SK-N-SH treated with all-trans-retinoic acid at 6 μM for 48 hours (cell line): ENCODE measurements around the gene FAM117A.

ENCODE experiments used
- ATAC-seq: fragments of 200-7000 bp; cut with Tn5 transposase; 3 replicates; pipeline ENCODE4 v1.9.1; 2020; ENCODE audit warnings: mild to moderate bottlenecking, moderate library complexity
- ARNTL ChIP-seq: fragments of 450-650 bp; formaldehyde crosslinking; IDR thresholded peaks from 2 replicates; pipeline ENCODE4 v1.5.0; 2020; ENCODE audit warnings: low read depth, mild to moderate bottlenecking, moderate library complexity, borderline replicate concordance
- ESRRG ChIP-seq: fragments of 250-450 bp; sonication (Bioruptor Pico); IDR thresholded peaks from 2 replicates; pipeline ENCODE4 v1.6.1; 2021; ENCODE audit warnings: mild to moderate bottlenecking
- ISL1 ChIP-seq: fragments of 250-450 bp; sonication (Bioruptor Pico); IDR thresholded peaks from 2 replicates; pipeline ENCODE4 v2.1.2; 2022; ENCODE audit warnings: mild to moderate bottlenecking, moderate library complexity
- OSR1 ChIP-seq: fragments of 250-450 bp; sonication (Bioruptor Pico); IDR thresholded peaks from 2 replicates; pipeline ENCODE4 v1.8.0; 2022; ENCODE audit warnings: moderate library complexity, mild to moderate bottlenecking, inconsistent platforms
- PPARA ChIP-seq: fragments of 250-450 bp; sonication (Bioruptor Pico); IDR thresholded peaks from 2 replicates; pipeline ENCODE4 v1.5.0; 2020; ENCODE audit warnings: mild to moderate bottlenecking, borderline replicate concordance
- SNAI2 ChIP-seq: fragments of 250-450 bp; sonication (Bioruptor Pico); IDR thresholded peaks from 2 replicates; pipeline ENCODE4 v1.5.0; 2020; ENCODE audit warnings: mild to moderate bottlenecking, moderate library complexity
- TCF4 ChIP-seq: fragments of 250-450 bp; sonication (Bioruptor Pico); IDR thresholded peaks from 2 replicates; pipeline ENCODE4 v1.8.0; 2021; ENCODE audit warnings: mild to moderate bottlenecking, moderate library complexity, borderline replicate concordance
- TOX ChIP-seq: fragments of 250-450 bp; sonication (Bioruptor Pico); IDR thresholded peaks from 2 replicates; pipeline ENCODE4 v1.8.0; 2021; ENCODE audit warnings: mild to moderate bottlenecking, moderate library complexity, borderline replicate concordance
- ZFP3 ChIP-seq: fragments of 250-450 bp; sonication (Bioruptor Pico); IDR thresholded peaks from 2 replicates; pipeline ENCODE4 v1.5.0; 2020; ENCODE audit warnings: mild to moderate bottlenecking, moderate library complexity
- ZFP30 ChIP-seq: fragments of 450-650 bp; formaldehyde crosslinking; IDR thresholded peaks from 2 replicates; pipeline ENCODE4 v1.5.0; 2022; ENCODE audit warnings: mild to moderate bottlenecking, moderate library complexity
- ZNF70 ChIP-seq: fragments of 450-650 bp; formaldehyde crosslinking; IDR thresholded peaks from 2 replicates; pipeline ENCODE4 v1.5.0; 2020; ENCODE audit warnings: mild to moderate bottlenecking, moderate library complexity
- ZNF8 ChIP-seq: fragments of 450-650 bp; formaldehyde crosslinking; IDR thresholded peaks from 2 replicates; pipeline ENCODE4 v1.5.0; 2020; ENCODE audit warnings: mild to moderate bottlenecking, moderate library complexity
- TF ChIP-seq, protein P1 (sequence below): fragments of 250-450 bp; sonication (Bioruptor Pico); IDR thresholded peaks from 2 replicates; pipeline ENCODE4 v1.8.0; 2020; ENCODE audit warnings: mild to moderate bottlenecking, moderate library complexity, borderline replicate concordance
- TF ChIP-seq, protein P2 (sequence below): fragments of 250-450 bp; sonication (Bioruptor Pico); IDR thresholded peaks from 2 replicates; pipeline ENCODE4 v1.5.1; 2020; ENCODE audit warnings: low read depth, mild to moderate bottlenecking, moderate library complexity
- TF ChIP-seq, protein P3 (sequence below): fragments of 250-450 bp; sonication (Bioruptor Pico); IDR thresholded peaks from 2 replicates; pipeline ENCODE4 v1.8.0; 2021; ENCODE audit warnings: low read depth, mild to moderate bottlenecking, moderate library complexity, borderline replicate concordance
- TF ChIP-seq, protein P4 (sequence below): fragments of 250-450 bp; sonication (Bioruptor Pico); IDR thresholded peaks from 2 replicates; pipeline ENCODE4 v1.5.0; 2020; ENCODE audit warnings: mild to moderate bottlenecking, moderate library complexity

The FAM117A gene

DNA sequence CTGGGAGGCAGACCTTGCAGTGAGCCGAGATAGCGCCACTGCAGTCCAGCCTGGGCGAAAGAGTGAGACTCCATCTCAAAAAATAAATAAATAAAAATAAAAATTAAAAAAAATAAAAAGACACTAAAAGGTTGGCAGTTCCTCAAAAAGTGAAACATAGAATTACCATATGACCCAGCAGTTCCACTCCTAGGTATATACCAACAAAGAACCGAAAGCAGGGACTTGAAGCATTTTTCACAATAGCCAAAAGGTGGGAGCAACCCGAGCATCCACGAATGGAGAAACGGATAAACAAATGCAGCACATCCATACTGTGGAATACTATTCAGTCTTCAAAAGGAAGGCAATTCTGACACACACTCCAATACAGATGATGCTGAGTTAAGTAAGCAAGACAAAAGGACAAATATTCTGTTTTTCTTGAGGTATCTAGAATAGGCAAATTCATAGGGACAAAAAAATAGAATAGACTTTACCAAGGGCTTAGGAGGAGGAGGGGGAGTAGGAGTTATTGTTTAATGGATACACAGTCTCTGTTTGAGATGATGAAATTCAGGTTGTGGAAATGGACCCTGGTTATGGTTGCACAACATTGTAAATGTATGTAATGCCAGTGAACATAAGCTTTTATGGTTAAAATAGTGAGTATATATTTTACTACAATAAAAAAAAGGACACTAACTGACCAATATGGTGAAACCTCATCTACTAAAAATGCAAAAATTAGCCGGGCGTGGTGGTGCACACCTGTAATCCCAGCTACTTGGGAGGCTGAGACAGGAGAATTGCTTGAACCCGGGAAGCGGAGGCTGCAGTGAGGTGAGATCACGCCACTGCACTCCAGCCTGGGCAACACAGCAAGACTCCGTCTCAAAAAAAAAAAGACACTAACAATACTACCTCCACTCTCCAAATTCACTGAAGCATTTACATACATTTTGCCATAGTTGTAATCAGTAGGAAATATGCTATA lies 29.1 kb downstream of the FAM117A start (continued):
- TF ChIP-seq, protein P1, sequence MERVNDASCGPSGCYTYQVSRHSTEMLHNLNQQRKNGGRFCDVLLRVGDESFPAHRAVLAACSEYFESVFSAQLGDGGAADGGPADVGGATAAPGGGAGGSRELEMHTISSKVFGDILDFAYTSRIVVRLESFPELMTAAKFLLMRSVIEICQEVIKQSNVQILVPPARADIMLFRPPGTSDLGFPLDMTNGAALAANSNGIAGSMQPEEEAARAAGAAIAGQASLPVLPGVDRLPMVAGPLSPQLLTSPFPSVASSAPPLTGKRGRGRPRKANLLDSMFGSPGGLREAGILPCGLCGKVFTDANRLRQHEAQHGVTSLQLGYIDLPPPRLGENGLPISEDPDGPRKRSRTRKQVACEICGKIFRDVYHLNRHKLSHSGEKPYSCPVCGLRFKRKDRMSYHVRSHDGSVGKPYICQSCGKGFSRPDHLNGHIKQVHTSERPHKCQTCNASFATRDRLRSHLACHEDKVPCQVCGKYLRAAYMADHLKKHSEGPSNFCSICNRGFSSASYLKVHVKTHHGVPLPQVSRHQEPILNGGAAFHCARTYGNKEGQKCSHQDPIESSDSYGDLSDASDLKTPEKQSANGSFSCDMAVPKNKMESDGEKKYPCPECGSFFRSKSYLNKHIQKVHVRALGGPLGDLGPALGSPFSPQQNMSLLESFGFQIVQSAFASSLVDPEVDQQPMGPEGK = no peak
- TF ChIP-seq ESRRG (CRISPR knock-in tag) = no peak

DNA sequence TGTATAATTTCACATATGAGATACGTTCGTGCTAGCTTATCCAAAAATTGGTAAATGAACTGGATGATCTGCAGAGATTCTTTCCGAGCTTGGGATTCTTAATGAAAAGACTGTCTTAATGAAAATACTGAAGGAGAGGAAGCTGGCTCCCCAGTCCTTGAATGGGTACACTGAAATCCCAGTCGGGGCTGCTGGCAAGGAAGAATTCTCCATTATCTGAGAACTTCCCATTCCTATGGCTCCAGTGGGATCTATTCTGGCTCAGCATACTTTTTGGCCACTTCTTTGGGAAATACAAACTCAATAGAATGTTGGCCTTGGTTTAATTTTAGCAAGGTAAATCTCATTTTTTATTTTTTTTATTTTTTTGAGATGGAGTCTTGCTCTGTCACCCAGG lies 32.5 kb downstream of the FAM117A start:
- TF ChIP-seq ZFP30 (no peak), ISL1 (CRISPR knock-in tag) (no peak), SNAI2 (no peak), ZFP3 (CRISPR knock-in tag) (no peak), ARNTL (CRISPR knock-in tag) (no peak), ESRRG (CRISPR knock-in tag) (no peak), ZNF70 (CRISPR knock-in tag) (no peak)
- TF ChIP-seq, protein P2, sequence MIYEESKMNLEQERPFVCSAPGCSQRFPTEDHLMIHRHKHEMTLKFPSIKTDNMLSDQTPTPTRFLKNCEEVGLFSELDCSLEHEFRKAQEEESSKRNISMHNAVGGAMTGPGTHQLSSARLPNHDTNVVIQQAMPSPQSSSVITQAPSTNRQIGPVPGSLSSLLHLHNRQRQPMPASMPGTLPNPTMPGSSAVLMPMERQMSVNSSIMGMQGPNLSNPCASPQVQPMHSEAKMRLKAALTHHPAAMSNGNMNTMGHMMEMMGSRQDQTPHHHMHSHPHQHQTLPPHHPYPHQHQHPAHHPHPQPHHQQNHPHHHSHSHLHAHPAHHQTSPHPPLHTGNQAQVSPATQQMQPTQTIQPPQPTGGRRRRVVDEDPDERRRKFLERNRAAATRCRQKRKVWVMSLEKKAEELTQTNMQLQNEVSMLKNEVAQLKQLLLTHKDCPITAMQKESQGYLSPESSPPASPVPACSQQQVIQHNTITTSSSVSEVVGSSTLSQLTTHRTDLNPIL (CRISPR knock-in tag) = no peak
- TF ChIP-seq, protein P3, sequence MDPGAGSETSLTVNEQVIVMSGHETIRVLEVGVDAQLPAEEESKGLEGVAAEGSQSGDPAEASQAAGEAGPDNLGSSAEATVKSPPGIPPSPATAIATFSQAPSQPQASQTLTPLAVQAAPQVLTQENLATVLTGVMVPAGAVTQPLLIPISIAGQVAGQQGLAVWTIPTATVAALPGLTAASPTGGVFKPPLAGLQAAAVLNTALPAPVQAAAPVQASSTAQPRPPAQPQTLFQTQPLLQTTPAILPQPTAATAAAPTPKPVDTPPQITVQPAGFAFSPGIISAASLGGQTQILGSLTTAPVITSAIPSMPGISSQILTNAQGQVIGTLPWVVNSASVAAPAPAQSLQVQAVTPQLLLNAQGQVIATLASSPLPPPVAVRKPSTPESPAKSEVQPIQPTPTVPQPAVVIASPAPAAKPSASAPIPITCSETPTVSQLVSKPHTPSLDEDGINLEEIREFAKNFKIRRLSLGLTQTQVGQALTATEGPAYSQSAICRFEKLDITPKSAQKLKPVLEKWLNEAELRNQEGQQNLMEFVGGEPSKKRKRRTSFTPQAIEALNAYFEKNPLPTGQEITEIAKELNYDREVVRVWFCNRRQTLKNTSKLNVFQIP (CRISPR knock-in tag) = no peak
- TF ChIP-seq, protein P1 = no peak
- ATAC-seq = no peak

DNA sequence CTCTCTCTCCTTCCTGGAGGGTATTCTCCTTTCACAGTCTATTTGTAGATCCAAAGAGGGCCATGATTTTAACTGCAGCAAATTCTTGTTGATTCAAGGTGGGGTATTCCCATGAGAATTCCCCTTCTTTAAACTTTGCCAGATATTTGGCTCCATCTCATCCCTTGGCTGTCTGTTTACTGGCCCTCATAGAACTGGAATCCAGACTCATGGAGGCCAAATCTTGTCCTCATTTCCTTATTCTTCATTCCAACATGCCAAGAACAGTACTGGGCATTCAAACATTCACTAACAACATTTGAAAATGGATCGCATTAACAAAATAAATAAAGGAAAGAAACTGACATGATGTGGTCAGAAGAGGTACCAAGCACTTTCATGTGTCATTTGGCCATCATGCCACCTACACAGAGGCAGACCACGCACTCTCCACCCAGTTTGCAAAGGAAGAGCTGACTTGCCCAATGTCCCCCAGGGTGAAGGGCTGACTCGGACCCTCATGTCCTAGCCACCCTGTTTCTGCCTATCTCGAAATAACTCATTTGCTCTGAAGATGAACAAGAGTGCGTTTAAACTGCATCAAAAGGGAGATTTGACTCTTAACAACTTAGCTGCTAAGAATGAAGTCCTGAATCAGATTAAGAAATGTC lies 33.0 kb downstream of the FAM117A start:
- no peak for ATAC-seq
- TF ChIP-seq, protein P1 = no peak
- TF ChIP-seq SNAI2 (no peak), OSR1 (CRISPR knock-in tag) (no peak), ZNF8 (CRISPR knock-in tag) (no peak), TCF4 (CRISPR knock-in tag) (no peak), TOX (CRISPR knock-in tag) (no peak), PPARA (no peak)
- TF ChIP-seq, protein P2 (CRISPR knock-in tag) = no peak
- TF ChIP-seq, protein P4, sequence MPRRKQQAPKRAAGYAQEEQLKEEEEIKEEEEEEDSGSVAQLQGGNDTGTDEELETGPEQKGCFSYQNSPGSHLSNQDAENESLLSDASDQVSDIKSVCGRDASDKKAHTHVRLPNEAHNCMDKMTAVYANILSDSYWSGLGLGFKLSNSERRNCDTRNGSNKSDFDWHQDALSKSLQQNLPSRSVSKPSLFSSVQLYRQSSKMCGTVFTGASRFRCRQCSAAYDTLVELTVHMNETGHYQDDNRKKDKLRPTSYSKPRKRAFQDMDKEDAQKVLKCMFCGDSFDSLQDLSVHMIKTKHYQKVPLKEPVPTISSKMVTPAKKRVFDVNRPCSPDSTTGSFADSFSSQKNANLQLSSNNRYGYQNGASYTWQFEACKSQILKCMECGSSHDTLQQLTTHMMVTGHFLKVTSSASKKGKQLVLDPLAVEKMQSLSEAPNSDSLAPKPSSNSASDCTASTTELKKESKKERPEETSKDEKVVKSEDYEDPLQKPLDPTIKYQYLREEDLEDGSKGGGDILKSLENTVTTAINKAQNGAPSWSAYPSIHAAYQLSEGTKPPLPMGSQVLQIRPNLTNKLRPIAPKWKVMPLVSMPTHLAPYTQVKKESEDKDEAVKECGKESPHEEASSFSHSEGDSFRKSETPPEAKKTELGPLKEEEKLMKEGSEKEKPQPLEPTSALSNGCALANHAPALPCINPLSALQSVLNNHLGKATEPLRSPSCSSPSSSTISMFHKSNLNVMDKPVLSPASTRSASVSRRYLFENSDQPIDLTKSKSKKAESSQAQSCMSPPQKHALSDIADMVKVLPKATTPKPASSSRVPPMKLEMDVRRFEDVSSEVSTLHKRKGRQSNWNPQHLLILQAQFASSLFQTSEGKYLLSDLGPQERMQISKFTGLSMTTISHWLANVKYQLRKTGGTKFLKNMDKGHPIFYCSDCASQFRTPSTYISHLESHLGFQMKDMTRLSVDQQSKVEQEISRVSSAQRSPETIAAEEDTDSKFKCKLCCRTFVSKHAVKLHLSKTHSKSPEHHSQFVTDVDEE (CRISPR knock-in tag) = no peak
